GM12878 (cell line): ENCODE data around the gene LEUTX. TPM values are rescaled to one million over a fixed set of nuclear protein-coding genes. Genes with fewer than 3 reads are reported as not detected.

Experiments used
- ATAC-seq: fragments of 200-7000 bp; cut with Tn5 transposase; 3 replicates; pipeline ENCODE4 v1.9.1; 2020; ENCODE audit warnings: mild to moderate bottlenecking, moderate library complexity
- BruUV-seq: library from RNA; stranded (reverse); fragments of 400-500 nt; replicated peaks from 2 replicates; lab custom pipeline; 2021; lab: Mats Ljungman, UMichigan
- CTCF ChIA-PET: fragments of 300-600 bp; sonication (Branson Sonifier 250); formaldehyde crosslinking; extraction: SDS; loops from one replicate; lab custom pipeline; 2021; ENCODE audit warnings: inconsistent platforms; lab: Yijun Ruan, JAX
- POLR2A ChIA-PET: fragments of 350-600 bp; formaldehyde crosslinking; extraction: SDS; loops from one replicate; lab custom pipeline; 2021; ENCODE audit warnings: inconsistent platforms; lab: Charles Lee
- RAD21 ChIA-PET: fragments of 300-600 bp; sonication (Branson Sonifier 250); formaldehyde crosslinking; loops from one replicate; lab custom pipeline; 2023; ENCODE audit warnings: antibody characterized with exemption; ENCODE audit not compliant: unreplicated experiment; lab: Charles Lee
- SMC1A ChIA-PET: fragments of 300-600 bp; sonication (Branson Sonifier 250); formaldehyde crosslinking; loops from one replicate; lab custom pipeline; 2023; ENCODE audit not compliant: unreplicated experiment, uncharacterized antibody; lab: Charles Lee
- DNase-seq: peaks from one replicate; pipeline ENCODE4 v3.0.0-alpha.2; 2011; ENCODE audit warnings: low read depth, low spot score
- FAIRE-seq: peaks from 3 replicates; lab custom pipeline; 2011; peaks lifted over from hg19 to GRCh38; lab: Jason Lieb, UNC
- H2AFZ ChIP-seq: 2 replicates; pipeline ENCODE4 v1.6.0; 2011; ENCODE audit warnings: low read depth, low read length, control low read depth; ENCODE audit not compliant: control insufficient read depth
- H3K27ac ChIP-seq: 2 replicates; pipeline ENCODE4 v1.5.1; 2011; ENCODE audit warnings: control low read depth; ENCODE audit not compliant: control insufficient read depth, insufficient read depth
- H3K27me3 ChIP-seq, 2 experiments: replicated peaks in 1 of 2; 2 replicates each; pipeline versions ENCODE4 v1.6.0 to v1.6.1; 2011; ENCODE audit warnings: low read length in 1 of 2; ENCODE audit not compliant: control insufficient read depth in 2 of 2, insufficient read depth in 2 of 2
- H3K36me3 ChIP-seq, 2 experiments: 2 replicates each; pipeline ENCODE4 v1.5.1; 2011; ENCODE audit warnings: low read length in 1 of 2; ENCODE audit not compliant: control insufficient read depth in 2 of 2, insufficient read depth in 2 of 2
- H3K4me1 ChIP-seq: 2 replicates; pipeline ENCODE4 v1.6.1; 2011; ENCODE audit warnings: mild to moderate bottlenecking, low read length, moderate library complexity, mixed read lengths; ENCODE audit not compliant: control insufficient read depth, insufficient read depth
- H3K4me2 ChIP-seq: 2 replicates; pipeline ENCODE4 v1.6.0; 2011; ENCODE audit warnings: control low read depth; ENCODE audit not compliant: control insufficient read depth, insufficient read depth
- H3K4me3 ChIP-seq: fragments of 200-600 bp; sonication (generic); 2 replicates; pipeline ENCODE4 v1.5.1; 2016
- H3K79me2 ChIP-seq: 2 replicates; pipeline ENCODE4 v1.6.0; 2011; ENCODE audit warnings: low read length; ENCODE audit not compliant: control insufficient read depth, insufficient read depth
- H3K9ac ChIP-seq: 2 replicates; pipeline ENCODE4 v1.8.0; 2011; ENCODE audit warnings: low read length, control low read depth, mixed read lengths; ENCODE audit not compliant: control insufficient read depth, insufficient read depth
- H3K9me3 ChIP-seq: replicated peaks from 3 replicates; pipeline ENCODE4 v1.5.1; 2011; ENCODE audit warnings: mild to moderate bottlenecking, low read length; ENCODE audit not compliant: control insufficient read depth, insufficient read depth
- H4K20me1 ChIP-seq: 2 replicates; pipeline ENCODE4 v1.6.0; 2011; ENCODE audit not compliant: control insufficient read depth, insufficient read depth
- EED ChIP-seq: sonication (generic); IDR thresholded peaks from 2 replicates; pipeline ENCODE4 v1.6.1; 2016; ENCODE audit warnings: antibody characterized with exemption, low read depth
- MEF2B ChIP-seq: fragments of 450-650 bp; IDR thresholded peaks from 2 replicates; pipeline ENCODE4 v1.6.1; 2018; ENCODE audit warnings: mild to moderate bottlenecking, moderate library complexity; ENCODE audit not compliant: partially characterized antibody, poor library complexity, severe bottlenecking
- NR2C1 ChIP-seq: fragments of 450-650 bp; IDR thresholded peaks from 2 replicates; pipeline ENCODE4 v1.6.1; 2017; ENCODE audit warnings: antibody characterized with exemption, mild to moderate bottlenecking, moderate library complexity
- NR2F1 ChIP-seq: fragments of 450-650 bp; conservative IDR thresholded peaks from 2 replicates; pipeline ENCODE4 v1.6.1; 2017; ENCODE audit warnings: mild to moderate bottlenecking
- ZNF384 ChIP-seq: IDR thresholded peaks from 2 replicates; pipeline ENCODE4 v1.6.1; 2012; ENCODE audit warnings: low read depth, mild to moderate bottlenecking, low read length, improper control_type of control experiment, borderline replicate concordance
- in situ Hi-C: fragments of 300-500 bp; cut with MboI; formaldehyde crosslinking; loops from 9 replicates; pipeline ENCODE4 v1.14.3; 2018; ENCODE audit warnings: mixed read lengths
- intact Hi-C: fragments of 100-400 bp; cut with micrococcal nuclease; formaldehyde crosslinking; loops from one replicate; pipeline ENCODE4 v1.14.2; 2022; ENCODE audit not compliant: unreplicated experiment
- polyA plus RNA-seq, 11 experiments: library from polyadenylated mRNA; depleted of rRNA in 4 of 11; unstranded in 6 of 11; stranded (reverse) in 5 of 11; fragments of >200 nt; fragmentation: Nextera tagmentation in 4 of 11; fragmentation: Illumina TruSeq in 1 of 11; extraction: Ambion mirVana in 4 of 11; extraction: Trizol in 1 of 11; gene quantifications; 1 replicate in 1 of 11; 2 replicates in 10 of 11; pipeline versions ENCODE4 v1.2.1 to v1.2.3, GENCODE V29; 2011 to 2016; ENCODE audit warnings: inconsistent platforms in 2 of 11, missing spikeins in 2 of 11, low read depth in 1 of 11
- total RNA-seq, 4 experiments: library from RNA; depleted of rRNA in 3 of 4; stranded (reverse); fragments of >200 nt in 3 of 4; fragmentation: Illumina TruSeq in 1 of 4; extraction: Trizol in 1 of 4; gene quantifications; 2 replicates each; pipeline versions ENCODE4 v1.2.1 to v1.2.3, GENCODE V29; 2013 to 2021
- TF ChIP-seq, protein P1 (sequence below): IDR thresholded peaks from 2 replicates; pipeline ENCODE4 v1.6.1; 2012; ENCODE audit warnings: mild to moderate bottlenecking, low read depth, low read length

Gene LEUTX
- total and polyA plus RNA-seq, 10 of the 15 experiments (the other 5 are each of a cell fraction or from before 2014, with no cell fraction given), result 0.29 to 0.46 (median 0.40) TPM; not detected in 4

DNA sequence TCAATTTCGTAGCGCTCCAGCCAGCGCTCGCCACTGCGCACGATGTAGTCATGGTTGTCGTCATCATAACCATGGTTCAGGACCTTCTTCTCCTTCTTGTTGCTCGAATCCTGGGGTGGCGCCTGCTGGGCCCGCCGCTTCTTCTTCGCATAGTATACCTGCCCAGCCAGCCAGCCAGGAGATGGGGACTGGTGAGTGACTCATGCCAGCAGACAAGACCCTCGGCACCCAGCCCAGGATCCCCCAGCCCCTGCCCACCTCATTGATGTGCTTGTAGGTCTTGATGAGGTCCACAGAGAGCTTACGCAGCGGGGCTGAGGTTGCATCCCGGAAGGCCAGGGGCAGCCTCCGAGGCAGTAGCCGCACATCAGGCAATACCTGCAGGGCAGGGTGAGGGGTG, 51.8 kb downstream of the LEUTX start (continued):
- TF ChIP-seq, protein P1, sequence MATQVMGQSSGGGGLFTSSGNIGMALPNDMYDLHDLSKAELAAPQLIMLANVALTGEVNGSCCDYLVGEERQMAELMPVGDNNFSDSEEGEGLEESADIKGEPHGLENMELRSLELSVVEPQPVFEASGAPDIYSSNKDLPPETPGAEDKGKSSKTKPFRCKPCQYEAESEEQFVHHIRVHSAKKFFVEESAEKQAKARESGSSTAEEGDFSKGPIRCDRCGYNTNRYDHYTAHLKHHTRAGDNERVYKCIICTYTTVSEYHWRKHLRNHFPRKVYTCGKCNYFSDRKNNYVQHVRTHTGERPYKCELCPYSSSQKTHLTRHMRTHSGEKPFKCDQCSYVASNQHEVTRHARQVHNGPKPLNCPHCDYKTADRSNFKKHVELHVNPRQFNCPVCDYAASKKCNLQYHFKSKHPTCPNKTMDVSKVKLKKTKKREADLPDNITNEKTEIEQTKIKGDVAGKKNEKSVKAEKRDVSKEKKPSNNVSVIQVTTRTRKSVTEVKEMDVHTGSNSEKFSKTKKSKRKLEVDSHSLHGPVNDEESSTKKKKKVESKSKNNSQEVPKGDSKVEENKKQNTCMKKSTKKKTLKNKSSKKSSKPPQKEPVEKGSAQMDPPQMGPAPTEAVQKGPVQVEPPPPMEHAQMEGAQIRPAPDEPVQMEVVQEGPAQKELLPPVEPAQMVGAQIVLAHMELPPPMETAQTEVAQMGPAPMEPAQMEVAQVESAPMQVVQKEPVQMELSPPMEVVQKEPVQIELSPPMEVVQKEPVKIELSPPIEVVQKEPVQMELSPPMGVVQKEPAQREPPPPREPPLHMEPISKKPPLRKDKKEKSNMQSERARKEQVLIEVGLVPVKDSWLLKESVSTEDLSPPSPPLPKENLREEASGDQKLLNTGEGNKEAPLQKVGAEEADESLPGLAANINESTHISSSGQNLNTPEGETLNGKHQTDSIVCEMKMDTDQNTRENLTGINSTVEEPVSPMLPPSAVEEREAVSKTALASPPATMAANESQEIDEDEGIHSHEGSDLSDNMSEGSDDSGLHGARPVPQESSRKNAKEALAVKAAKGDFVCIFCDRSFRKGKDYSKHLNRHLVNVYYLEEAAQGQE, result no peak
- TF ChIP-seq MEF2B (no peak), ZNF384 (no peak)

DNA sequence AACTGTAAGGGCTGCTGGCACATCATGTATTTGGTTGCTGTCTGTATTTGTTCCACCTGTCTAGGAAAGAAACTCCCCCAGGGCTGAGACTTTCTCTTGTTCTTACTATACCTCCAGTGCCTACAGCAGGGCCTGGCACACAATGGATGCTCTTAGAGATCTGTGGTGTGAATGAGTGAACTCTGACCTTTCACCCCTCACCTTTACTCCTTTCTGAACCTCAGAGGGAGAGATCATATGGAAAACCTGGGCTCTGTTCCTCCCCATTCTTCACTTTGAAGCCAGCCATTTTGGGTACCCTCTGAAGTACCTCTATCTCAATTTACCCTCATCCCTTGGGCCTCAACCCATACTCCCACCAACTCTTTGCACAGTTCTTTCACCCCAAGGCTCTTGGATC, 52.2 kb downstream of the LEUTX start:
- Histone ChIP-seq H3K4me2 (no peak overlapping the region), H3K27me3 (no peaks in the 10 kb centered on the region), H2AFZ (no peak overlapping the region), H4K20me1 (no peaks in the 10 kb centered on the region), H3K9ac (no peak overlapping the region), H3K79me2 (peaks cover 15% of the 10 kb centered on the region), H3K4me3 (no peak overlapping the region)
- ChIA-PET CTCF (no interaction called here), SMC1A (no interaction called here), POLR2A (no interaction called here)
- BruUV-seq, result no TSS peak
- ATAC-seq (no peak), FAIRE-seq (no peak), DNase-seq (no peak)
- no peak for TF ChIP-seq EED
- TF ChIP-seq NR2F1, result 0 out of 2 replicates have a peak, but pooled peaks have one; percentile 28
- peak; percentile 78 for TF ChIP-seq NR2C1
- TF ChIP-seq, all 136 proteins: peak for 2
- peaks cover 24 to 27% of the 10 kb centered on the region in 2 experiments for H3K36me3 ChIP-seq
- intact Hi-C loops, result no loop called here
- peaks cover 20% of the 10 kb centered on the region for H3K4me1 ChIP-seq
- in situ Hi-C loops, result no loop called here
- H3K27ac ChIP-seq, result no peak overlapping the region
- RAD21 ChIA-PET, result no interaction called here
- no peaks in the 10 kb centered on the region for H3K9me3 ChIP-seq
